NB4 (cell line): ENCODE results near the gene CA10.

Experiments
- CTCF ChIP-seq: IDR thresholded peaks from one replicate; pipeline ENCODE4 v1.5.1; 2012; ENCODE audit warnings: low read depth, low read length
- POLR2A ChIP-seq: IDR thresholded peaks from 2 replicates; pipeline ENCODE4 v1.6.1; 2011; ENCODE audit warnings: mild to moderate bottlenecking; ENCODE audit not compliant: insufficient read length; ENCODE audit errors: extremely low read depth

DNA sequence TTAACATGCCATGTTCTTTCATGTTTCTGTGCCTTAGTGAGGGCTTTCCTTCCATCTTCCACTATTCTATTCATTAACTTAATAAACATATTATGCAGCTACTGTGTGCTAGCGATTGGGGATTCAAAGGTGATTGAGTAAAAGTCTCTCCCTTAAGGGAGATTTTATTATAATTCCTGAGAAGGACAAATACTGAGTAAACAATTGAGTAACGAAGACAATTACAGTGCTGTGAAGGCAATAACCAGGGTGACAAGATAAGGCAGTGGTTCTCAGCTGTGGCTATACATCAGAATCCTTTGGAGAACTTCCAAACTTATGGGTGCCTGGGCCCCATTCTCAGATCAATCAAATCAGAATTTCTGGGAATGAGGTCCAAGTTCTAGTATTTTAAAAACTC is 353.3 kb downstream of the CA10 start:
- TF ChIP-seq CTCF, result no peak
- TF ChIP-seq POLR2A, result no peak
